ENCODE data around the gene ARMC8.

DNA sequence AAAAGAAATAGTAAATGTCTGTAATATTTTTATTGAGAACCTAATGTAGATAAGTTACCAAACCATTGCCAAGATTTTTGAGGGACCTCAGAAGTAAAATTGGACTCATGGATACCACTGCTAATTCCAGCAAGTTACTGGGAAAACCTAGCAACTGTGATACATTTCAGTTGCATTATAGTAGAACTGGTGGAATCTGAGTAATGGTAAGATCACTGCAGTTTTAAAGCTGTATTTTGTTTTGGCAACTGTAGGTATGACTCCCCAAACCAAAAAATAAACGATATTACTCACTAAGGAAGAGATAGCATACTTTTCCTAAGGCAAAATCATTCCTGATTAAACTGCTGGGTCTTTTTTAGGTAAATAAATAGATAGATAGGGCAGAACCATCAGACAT, 54.0 kb downstream of the ARMC8 start:
- TF ChIP-seq POLR2AphosphoS5 (IDR thresholded peaks at IDR 0.05; ENCODE audit: low read depth, low read length) (no peak), SIN3A (IDR thresholded peaks at IDR 0.05; ENCODE audit: borderline replicate concordance, insufficient read depth, low read length) (no peak), TAF1 (IDR thresholded peaks at IDR 0.05; ENCODE audit: borderline replicate concordance, insufficient read depth, low read length) (no peak), REST (IDR thresholded peaks at IDR 0.05; ENCODE audit: insufficient read depth in 1 of 2, low read depth in 2 of 2, low read length in 2 of 2) (no peak), FOXP2 (optimal IDR thresholded peaks at IDR 0.05; ENCODE audit: borderline replicate concordance, extremely low read depth, extremely low read length, insufficient read depth) (no peak)

Measured in PFSK-1 (cell line).